Nephron (organoid): Measurements from ENCODE around the gene RASA3.

Experiments used
- H3K27ac Mint-ChIP-seq, 3 experiments: 2 replicates each; pipeline ENCODE4 v1.8.0; 2020; ENCODE audit warnings: mixed read lengths in 3 of 3, mild to moderate bottlenecking in 2 of 3, moderate library complexity in 1 of 3
- H3K27me3 Mint-ChIP-seq: 2 replicates; pipeline ENCODE4 v1.8.0; 2021; ENCODE audit warnings: low read depth, mild to moderate bottlenecking, moderate library complexity, mixed read lengths
- H3K36me3 Mint-ChIP-seq: 2 replicates; pipeline ENCODE4 v1.8.0; 2020; ENCODE audit warnings: low read depth, mixed read lengths
- H3K4me1 Mint-ChIP-seq: 2 replicates; pipeline ENCODE4 v1.8.0; 2020; ENCODE audit warnings: mixed read lengths
- H3K4me3 Mint-ChIP-seq, 3 experiments: 2 replicates each; pipeline ENCODE4 v1.8.0; 2020; ENCODE audit warnings: mild to moderate bottlenecking in 3 of 3, mixed read lengths in 3 of 3, moderate library complexity in 2 of 3
- H3K9me3 Mint-ChIP-seq: 2 replicates; pipeline ENCODE4 v1.8.0; 2020; ENCODE audit warnings: mixed read lengths
- TF ChIP-seq, protein P1 (sequence below), 3 experiments: fragments of 200-600 bp; sonication (generic); IDR thresholded peaks; one replicate each; pipeline ENCODE4 v1.5.0; 2021; ENCODE audit warnings: antibody characterized with exemption in 3 of 3; ENCODE audit not compliant: unreplicated experiment in 3 of 3

The RASA3 gene

GRCh38 chr13:114068656-114069318 lies 63.6 kb downstream of the RASA3 start:
- Mint-ChIP-seq H3K4me1 (peaks cover 57% of the 10 kb centered on the region), H3K9me3 (no peaks in the 10 kb centered on the region), H3K27ac (peak overlapping the region; percentile 75 to 97 (median 92)), H3K36me3 (peaks cover 14% of the 10 kb centered on the region), H3K27me3 (peaks cover 7% of the 10 kb centered on the region), H3K4me3 (peak overlapping the region in 1 of 3 experiments; percentile 21)
- TF ChIP-seq, protein P1, sequence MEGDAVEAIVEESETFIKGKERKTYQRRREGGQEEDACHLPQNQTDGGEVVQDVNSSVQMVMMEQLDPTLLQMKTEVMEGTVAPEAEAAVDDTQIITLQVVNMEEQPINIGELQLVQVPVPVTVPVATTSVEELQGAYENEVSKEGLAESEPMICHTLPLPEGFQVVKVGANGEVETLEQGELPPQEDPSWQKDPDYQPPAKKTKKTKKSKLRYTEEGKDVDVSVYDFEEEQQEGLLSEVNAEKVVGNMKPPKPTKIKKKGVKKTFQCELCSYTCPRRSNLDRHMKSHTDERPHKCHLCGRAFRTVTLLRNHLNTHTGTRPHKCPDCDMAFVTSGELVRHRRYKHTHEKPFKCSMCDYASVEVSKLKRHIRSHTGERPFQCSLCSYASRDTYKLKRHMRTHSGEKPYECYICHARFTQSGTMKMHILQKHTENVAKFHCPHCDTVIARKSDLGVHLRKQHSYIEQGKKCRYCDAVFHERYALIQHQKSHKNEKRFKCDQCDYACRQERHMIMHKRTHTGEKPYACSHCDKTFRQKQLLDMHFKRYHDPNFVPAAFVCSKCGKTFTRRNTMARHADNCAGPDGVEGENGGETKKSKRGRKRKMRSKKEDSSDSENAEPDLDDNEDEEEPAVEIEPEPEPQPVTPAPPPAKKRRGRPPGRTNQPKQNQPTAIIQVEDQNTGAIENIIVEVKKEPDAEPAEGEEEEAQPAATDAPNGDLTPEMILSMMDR (IDR thresholded peaks at IDR 0.05; ENCODE audit: unreplicated experiment in 3 of 3): no peak

GRCh38 chr13:114067886-114068651 lies 64.4 kb downstream of the RASA3 start:
- H3K4me3 Mint-ChIP-seq: peak overlapping the region in 2 of 3 experiments; percentile 5 to 15
- peak overlapping the region; percentile 75 to 97 (median 92) for H3K27ac Mint-ChIP-seq
- H3K4me1 Mint-ChIP-seq: peaks cover 62% of the 10 kb centered on the region
- TF ChIP-seq, protein P1 (IDR thresholded peaks at IDR 0.05; ENCODE audit: unreplicated experiment in 3 of 3): no peak
- no peaks in the 10 kb centered on the region for H3K9me3 Mint-ChIP-seq
- H3K27me3 Mint-ChIP-seq: peaks cover 7% of the 10 kb centered on the region
- peaks cover 10% of the 10 kb centered on the region for H3K36me3 Mint-ChIP-seq

- peak overlapping the region; percentile 0 to 15 (median 5) for H3K4me3 Mint-ChIP-seq
- H3K27me3 Mint-ChIP-seq: peaks cover 7% of the 10 kb centered on the region
- peak overlapping the region; percentile 73 to 97 (median 92) for H3K27ac Mint-ChIP-seq
- H3K36me3 Mint-ChIP-seq: peaks cover 5% of the 10 kb centered on the region
- TF ChIP-seq, protein P1 (IDR thresholded peaks at IDR 0.05; ENCODE audit: unreplicated experiment in 3 of 3): no peak
- H3K9me3 Mint-ChIP-seq: no peaks in the 10 kb centered on the region
- H3K4me1 Mint-ChIP-seq: peaks cover 59% of the 10 kb centered on the region
These were observed 65.0 kb downstream of the RASA3 start for GRCh38 chr13:114067381-114067885.

GRCh38 chr13:114066956-114067355 lies 65.5 kb downstream of the RASA3 start:
- Mint-ChIP-seq H3K9me3 (no peaks in the 10 kb centered on the region), H3K4me1 (peaks cover 54% of the 10 kb centered on the region), H3K4me3 (no peak overlapping the region), H3K27me3 (peaks cover 7% of the 10 kb centered on the region), H3K27ac (peak overlapping the region; percentile 73 to 97 (median 92)), H3K36me3 (peaks cover 4% of the 10 kb centered on the region)
- TF ChIP-seq, protein P1 (IDR thresholded peaks at IDR 0.05; ENCODE audit: unreplicated experiment in 3 of 3): no peak

DNA sequence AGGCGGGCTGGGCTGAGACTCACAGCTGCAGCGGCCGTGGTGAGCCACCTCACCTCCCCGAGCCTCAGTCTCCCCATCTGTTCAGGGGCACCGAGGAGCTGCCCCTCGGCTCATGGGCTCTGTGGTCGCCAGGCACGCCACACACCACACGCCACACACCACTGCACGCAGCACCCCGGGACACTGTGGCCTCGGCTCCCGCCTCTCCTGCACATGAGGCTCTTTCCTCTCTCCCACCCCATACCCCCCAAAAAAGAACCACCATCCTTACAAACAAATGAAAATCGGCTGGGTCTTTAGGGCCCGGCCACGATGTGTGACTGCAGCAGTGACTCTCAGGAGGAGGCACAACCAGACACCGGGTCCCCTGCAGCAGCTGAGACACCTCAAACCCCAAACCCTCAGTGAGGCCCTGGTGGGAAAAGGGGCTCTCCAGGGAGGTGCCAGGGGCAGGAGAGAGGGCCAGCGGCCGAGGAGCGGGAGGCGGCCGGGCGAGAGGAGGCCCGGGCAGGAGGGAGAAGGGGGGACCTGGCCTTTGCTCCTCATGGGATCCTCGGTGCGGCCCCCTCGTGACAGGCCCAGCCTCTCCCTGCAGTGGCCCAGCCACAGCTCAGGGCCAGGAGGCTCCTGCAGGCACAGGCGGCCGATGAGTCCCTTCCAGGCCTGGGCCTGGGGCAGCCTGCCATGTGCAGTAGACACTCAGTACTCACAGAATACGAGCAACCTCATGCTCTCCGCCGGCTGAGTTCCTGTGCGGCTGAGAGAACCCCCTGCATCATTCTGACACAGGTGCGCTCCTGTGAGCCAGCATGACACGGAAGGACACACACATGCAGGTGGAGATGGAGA lies 66.3 kb downstream of the RASA3 start:
- Mint-ChIP-seq H3K27me3 (peaks cover 7% of the 10 kb centered on the region), H3K9me3 (no peaks in the 10 kb centered on the region), H3K27ac (peak overlapping the region in 2 of 3 experiments; percentile 25 to 98), H3K4me1 (peaks cover 46% of the 10 kb centered on the region), H3K36me3 (peaks cover 4% of the 10 kb centered on the region), H3K4me3 (no peak overlapping the region)
- TF ChIP-seq, protein P1 (IDR thresholded peaks at IDR 0.05; ENCODE audit: unreplicated experiment in 3 of 3): no peak
